GM21447 (cell line): ENCODE results near the gene RBM20.

Experiments
- ATAC-seq: cut with Tn5 transposase; IDR thresholded peaks from one replicate; pipeline ENCODE4 v1.9.1; 2021; ENCODE audit not compliant: unreplicated experiment

Gene RBM20

DNA sequence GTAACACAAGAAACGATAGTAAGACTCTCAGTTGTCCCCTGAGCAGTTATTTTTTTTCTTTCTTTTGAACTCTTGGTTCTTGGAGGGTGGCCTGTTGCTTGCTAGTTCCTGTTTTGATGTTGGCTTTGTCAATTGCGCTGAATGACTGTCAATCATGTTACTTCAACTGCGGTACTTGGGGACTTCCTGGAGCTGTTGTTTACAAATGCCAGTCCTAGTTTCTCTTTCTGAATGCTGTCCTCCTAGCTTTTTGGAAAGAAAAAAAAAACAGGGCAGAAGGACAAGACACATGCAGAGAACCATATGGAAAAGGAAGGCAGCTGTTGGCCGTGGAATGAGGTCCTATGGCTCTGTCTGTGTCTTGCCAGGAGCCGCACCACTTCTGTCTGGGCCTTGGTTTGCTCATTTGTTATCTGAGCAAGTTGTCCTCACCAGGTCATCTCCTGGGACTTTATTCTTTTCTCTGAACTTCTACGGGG lies 220.6 kb downstream of the RBM20 start:
- peak; percentile 56 for ATAC-seq

DNA sequence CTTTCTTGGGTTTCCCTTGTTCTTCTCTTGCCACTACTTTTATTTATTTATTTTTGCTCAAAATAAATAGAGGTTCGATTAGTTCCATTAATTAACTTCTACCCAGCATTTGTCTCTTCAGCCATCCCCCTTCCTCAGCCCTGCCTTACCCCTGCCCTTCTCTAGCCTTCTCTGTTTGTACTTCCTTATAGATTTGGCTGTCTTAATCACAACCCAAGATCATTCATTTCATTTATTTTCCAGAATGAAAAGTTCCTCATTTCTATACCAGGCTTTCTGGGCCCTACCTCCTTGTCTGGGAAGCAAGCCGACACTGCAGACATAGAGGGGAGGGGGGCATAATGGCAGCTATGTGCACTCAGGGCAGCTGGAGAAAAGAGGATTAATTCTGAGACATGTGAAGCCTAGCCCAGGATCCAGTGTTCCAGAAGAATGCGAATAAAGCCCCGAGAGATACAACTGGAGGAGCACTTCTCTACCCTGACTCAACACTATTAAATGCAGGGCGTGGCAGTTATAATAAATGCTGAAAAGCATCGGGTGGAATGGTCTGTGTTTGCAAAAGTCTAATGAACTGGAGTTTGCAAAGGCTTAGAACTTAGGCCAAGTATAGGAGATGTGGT lies 221.2 kb downstream of the RBM20 start:
- no peak for ATAC-seq

DNA sequence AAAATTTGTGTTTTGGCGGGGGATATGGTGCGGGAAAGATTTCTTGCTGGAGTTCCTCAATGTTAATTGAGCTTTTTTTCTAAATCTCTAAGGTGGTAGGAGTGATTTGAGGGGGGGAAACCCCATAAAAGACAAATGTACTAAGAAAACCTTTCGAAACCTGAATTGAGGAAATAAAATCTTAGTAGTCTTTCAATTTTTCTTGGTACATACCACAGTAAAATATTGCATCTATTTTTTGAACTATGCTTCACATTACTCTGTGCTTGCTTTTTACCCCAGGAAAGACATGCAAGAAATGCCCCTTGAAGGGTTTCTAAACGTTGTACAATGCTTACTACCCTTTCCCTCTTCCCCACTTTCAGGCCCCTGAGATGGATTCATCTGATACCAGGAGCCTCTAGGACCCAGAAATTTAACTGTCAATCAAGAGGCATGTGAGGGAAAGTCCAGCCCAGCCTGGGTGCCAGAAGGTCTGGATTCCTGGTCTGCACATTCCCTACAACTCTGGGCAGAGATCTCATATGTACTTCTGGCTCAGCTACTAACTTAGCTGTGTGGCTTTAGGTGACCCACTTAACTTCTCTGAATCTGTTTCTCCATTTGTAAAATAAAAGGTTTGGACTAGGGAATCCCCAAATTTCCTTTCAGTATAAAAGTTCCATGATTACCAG lies 221.8 kb downstream of the RBM20 start:
- no peak for ATAC-seq

DNA sequence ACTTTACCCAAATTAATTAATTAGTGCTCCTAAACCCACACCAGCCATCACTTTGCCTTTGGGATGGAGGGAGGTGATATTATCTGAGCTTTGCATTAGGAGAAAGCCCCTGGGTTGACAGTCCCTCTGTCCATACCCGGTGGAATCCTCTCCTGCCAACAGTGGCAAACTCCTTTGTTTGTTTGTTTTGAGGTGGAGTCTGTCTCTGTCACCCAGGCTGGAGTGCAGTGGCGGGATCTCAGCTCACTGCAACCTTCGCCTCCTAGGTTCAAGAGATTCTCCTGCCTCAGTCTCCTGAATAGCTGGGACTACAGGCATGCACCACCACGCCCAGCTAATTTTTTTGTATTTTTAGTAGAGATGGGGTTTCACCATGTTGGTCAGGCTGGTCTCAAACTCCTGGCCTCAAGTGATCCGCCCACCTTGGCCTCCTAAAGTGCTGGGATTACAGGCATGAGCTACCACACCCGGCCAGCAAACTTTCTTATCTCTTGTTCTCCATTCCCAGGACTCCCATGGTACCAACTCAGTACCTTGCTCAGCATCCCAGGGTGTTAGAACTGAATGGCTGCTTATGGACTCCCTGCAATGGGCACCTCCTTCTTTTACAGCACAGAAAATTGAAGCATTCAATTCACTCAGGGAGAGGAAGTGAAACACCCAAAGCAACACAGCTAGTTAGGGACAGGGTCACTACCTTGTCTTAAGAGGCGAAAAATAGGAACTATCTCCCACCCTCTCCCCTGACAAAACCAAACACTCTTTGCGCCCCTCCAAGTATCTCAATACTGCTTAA lies 223.1 kb downstream of the RBM20 start:
- ATAC-seq, result peak; percentile 30

DNA sequence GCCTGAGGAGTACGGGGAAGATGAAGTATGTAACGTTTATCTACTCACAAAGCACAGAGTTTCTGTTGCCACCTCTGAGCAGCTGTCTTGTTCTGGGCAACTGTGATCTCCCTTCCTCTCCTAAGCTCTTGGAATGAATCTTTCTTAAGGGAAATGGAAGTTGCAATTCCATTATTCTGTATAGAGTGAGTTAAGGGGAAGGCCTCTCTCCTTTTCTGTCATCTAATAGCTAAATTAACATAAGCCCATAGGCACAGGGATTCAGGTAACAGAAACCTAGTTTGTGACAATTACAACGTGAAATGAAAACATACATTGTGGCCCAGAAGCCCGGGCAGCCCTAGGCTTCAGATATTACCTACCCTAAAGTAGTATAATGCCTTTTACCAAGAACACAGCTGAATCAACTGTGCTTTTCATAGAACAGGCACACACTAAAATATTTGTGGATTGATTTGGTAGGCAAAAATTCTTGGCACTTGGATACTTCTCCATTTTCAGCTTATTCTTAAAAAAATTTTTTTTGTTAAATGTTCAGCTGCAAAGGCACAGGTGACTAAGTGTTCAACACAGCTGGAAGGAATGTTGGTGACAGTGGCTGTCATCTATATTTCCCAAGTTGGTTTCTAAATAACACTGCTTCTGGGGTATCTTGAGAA lies 223.8 kb downstream of the RBM20 start:
- no peak for ATAC-seq

DNA sequence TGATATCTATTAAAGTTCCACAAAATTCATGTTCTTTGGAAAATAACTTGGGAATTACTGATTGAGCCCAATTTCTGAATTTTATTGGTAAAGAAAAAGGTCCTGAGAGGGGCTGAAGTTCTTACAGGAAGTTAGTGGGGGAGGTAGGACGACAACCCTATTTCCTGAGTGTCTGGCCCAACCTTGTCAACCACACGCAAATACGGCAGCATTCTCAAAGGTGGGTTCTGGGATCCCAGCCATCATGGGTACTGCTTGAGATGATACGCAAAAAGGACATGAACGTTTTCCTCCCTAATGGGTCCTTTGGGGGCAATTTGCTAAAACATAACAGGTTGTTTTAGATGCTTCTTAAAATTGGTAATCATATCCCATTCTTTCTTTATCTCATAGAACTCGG lies 224.8 kb downstream of the RBM20 start:
- ATAC-seq, result no peak

DNA sequence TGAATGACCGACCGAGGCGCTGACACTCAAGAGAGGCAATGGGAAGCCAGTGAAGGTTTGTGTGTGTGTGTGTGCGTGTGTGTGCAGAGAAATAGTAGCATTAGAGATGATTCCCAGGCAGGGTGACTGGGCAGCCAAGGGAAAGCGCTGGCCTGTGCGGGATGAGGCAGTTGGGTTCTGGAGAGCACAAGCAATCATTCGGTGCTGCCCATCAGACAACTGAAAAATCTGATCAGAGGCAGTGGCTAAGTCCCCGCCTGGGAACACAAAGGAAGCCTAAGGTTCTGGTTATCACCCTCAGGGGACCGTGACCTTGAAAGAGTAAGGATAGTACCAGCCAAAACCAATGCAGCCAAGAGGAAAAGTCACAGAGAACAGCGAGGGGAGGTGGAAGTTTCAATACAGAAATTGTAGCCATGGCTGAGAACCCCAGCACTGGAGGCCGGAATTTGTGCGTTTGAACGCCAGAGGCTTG lies 226.7 kb downstream of the RBM20 start:
- ATAC-seq, result no peak

DNA sequence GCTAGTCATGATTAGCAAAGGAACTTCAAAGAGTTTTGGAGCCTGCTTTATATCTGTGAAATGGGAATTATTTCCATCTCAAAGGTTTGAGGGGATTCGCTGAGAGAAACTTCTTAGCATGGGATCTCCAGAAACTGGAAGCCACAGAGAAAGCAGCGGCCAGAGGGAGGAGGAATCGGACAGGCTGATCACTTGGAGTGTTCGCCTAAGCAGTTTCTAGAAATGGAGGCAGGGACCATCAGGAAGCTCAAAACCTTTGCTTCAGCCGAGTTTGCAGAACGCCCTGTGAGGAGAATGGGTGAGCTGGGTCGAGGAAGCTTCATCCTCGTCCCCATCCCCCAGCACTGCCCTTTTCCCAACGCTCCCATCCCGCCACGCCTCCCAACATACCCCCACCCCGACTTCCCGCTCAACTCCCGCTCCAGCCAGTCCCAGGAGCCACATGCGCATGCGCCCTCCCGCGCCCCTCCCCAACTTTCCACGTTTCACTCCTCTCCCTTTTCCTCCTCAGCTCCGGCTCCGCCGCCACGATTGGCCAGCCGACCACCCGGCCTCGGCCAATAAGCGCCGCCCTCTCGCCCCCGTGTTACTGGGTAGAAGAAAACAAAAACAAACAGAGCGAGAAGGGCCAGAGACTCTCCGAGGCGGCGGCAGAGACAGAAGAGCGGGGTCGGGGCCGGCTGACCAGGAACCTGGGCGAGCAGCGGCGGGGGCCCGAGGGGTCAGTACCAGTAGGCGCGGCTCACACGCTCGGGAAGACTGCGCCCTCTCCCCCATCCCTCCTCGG lies 227.4 kb downstream of the RBM20 start, which contains the start of gene PDCD4:
Gene PDCD4 (plus strand): TSS at position 631 of the 787 bp plus-strand sequence. CDS start 4,100 bp downstream, outside the sequence.
- peak; percentile 68 for ATAC-seq

DNA sequence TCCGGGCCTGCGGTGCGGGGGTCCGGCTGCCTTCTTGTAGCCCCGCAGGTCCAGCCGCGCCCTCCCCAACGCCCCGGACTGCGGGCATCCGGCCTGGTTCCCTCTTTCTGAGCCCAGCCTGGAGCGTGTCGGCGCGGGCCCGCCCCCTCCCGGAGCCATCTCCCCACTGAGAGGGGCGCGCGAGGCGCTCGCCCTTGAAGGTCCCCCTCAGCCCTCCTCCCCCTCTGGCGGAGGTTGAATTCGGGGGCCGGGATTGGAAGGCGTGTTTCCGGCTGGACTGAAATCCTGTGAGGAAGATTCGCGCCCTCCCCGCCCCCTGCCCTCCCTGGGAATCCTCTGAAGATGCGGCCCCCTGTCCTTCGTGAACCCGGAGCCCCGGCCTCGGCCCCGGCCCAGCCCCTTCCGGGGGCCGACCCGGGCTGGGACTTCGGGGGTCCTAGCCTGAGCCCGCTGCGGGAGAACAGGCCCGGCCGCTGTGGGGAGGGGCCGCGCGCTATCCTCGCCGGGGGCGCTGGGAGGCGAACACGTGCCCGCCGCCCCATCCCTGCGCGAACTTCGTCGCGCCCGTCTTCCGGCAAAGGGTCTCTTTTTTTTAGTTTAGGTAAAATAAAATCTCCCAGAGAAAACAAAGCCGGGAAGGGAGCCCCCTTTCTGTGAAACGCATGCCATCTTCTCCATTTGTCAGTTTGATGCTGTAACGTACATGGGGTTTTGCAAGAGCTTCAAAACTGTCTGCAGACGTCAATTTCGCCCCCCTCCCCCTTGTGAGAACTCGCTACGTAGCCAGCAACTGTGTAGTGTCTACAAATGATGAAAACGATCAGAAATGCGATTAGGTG lies 228.2 kb downstream of the RBM20 start:
- ATAC-seq, result peak; percentile 44

DNA sequence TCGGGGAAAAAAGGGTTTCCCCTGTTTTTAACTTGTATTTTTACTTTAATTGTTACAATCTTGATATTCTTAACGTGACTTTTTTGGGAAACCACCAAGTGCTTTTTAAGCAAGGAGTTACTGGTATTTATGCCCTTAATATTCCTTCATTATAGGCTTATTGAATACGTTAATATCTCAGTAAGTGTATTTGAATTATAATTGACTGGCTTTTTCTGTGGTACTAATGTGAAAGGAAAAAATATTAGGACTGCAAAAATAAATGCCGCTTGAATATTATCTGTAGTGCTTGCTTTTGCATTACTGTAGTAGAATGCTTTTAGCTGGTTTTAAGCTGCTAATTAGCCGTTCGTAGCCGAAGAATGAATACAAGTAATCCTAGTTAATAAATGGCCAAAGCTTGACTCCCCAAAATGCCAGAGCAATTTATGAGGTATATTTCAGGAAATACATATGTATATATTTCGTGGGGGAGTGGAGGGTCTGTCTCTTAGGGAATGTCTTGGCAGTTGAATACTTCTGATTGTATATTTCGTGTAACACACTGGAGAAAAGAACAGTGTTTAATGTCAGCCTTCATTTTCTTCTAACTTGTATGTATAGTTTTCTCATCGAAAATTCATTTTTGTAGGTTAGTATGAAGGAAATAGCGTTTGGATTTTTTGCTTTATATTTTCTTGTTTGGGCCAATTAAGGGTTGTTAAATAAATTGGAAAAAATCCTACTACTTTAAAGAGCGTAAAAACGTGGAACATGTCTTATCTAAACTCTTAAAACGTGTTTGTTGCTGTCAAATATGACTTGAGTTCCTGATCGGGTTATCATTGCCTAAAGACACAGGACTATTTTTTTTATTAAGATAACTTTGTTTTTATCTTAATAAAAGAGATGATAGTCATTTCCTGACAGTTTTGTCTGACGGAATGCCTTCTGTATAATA lies 229.1 kb downstream of the RBM20 start:
- no peak for ATAC-seq

DNA sequence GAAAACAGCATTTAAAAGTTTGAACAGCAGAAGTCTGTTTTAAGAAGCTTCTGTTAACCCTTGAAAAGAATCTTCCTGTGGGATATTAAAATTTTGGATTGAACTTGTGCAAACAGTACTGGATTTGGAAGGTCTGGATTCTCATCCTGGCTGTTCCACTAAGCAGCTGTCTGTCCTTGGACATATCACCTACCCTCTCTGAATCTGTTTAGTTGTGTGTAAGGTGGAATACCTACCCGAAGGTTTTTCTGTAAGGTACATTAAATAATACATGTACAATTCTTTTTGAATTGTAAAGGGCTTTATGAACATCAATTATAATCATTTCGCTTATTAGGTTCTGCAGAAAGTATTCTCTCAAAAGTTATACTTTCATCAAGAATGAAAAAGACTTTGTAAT lies 229.8 kb downstream of the RBM20 start:
- no peak for ATAC-seq

DNA sequence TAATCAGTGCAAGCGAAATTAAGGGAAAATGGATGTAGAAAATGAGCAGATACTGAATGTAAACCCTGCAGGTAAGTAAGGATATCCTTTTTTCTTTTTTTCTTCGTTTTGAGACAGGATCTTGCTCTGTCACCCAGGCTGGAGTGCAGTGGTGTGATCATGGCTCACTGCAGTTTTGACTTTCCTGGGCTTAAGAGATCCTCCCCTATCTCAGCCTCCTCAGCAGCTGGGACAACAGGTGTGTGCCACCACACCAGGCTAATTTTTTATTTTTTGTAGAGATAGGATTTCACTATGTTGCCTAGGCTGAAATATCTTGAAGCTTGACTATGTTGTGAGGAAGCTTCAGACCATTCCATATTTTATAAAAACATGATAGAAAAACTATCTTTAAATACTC lies 231.9 kb downstream of the RBM20 start:
- ATAC-seq, result no peak

DNA sequence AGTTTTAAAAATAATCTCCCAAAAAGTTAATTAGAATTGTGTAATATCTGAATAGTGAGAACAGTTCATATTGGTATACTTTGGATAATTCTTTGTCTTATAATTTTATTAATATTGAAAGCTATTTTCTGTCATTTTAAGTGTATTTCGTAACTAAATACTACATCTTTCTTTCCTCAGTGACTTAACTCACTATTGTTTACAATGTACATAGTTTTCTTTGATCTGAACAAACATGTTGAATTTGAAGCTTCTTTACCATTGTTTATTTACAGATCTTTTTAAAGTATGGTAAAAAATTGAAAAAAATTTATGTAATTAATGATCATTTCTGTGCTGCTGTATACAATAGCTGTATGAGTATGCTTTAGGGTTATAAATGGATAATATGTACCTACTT lies 232.7 kb downstream of the RBM20 start:
- ATAC-seq, result no peak

DNA sequence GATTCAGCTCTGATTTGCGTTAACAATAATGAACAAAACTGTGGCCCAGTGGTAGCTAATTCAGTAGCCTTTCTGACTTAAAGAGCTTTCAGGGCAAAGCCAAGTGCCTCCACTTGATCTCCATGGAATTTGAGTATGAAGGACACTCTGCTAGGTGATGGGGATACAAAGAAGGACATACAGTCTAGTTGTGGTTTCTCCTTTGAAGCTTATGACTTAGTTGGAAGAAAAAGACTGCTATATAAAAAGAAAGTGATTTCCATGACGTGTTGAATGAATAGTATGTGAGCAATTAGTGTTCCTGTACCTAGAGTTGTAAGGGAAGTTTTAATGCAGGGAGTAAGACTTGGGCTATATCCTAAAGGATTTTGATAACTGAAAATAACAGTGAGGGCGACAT lies 235.9 kb downstream of the RBM20 start:
- no peak for ATAC-seq

DNA sequence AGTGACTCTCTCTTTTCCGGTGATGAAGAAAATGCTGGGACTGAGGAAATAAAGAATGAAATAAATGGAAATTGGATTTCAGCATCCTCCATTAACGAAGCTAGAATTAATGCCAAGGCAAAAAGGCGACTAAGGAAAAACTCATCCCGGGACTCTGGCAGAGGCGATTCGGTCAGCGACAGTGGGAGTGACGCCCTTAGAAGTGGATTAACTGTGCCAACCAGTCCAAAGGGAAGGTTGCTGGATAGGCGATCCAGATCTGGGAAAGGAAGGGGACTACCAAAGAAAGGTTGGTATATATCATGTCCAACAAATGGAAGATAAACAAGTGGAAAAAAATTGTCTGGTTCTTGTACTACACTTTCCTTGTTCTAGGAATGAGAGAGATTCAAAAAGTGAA lies 237.1 kb downstream of the RBM20 start:
- no peak for ATAC-seq

DNA sequence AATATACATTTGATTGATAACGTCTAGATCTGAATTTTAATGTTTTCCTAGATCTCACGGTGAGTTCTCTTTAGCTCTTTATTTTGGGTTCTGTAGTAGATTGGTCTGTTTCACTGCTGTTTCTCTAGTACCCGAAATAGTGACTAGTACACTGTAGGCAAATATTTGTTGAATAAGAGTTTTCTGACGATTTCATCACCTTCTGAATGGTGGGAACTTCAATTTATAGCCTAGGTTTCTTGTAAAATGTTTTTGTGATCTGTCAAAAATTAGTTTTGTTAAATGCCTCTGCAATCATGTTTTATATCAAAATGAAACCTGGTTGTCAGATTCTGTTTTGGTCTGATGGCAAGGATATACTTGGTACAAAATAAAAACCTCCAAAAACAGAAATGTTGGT lies 237.8 kb downstream of the RBM20 start:
- ATAC-seq, result no peak

DNA sequence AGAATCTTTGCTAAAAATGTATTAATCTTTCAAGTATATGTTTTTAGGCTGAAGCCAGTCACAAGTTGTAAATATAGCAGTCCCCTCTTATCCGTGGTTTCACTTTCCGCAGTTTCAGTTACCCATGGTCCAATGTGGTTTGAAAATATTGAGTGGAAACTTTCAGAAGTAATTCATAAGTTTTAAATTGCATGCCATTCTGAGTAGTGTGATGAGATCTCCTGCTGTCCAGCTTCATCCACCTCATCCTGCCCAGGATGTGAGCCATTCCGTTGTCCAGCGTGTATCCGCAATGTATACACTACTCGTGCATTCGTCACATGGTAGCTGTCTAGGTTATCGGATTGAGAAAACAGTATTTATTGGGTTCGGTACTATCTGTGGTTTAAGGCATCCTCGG lies 239.8 kb downstream of the RBM20 start:
- ATAC-seq, result no peak

DNA sequence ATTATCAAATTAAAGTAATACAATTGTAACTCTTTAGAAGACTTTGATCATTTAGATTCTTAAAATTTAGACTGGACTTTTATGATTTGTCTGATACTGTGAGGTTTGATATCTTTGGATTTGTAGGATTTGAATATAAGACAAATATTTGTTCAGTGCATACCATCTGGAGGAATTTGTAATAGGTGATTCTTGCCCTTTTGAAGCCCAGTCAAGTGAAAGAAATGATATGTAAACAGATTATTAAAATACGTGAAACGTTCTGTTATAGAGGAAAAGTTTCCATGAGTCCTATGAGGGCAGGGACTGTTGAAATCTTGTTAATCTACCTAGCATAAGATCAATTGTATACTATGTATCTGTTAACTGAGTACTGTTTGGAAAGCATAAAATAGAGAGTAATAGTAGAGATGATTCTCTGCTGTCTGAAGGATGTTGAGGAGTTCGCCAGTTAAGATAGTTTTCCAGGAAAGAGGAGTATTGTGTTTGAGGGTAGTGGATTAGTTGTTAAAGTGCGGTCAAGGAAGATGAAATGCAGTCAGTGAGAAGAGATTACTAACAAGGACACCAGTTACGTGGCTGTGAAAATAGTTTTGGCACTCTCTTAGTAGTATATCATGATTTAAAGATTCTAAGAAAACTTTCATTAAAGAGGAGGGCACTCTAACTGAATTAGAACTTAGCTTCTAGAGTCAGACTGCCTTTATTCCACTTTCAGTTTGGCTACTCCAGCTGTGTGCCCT lies 242.0 kb downstream of the RBM20 start:
- no peak for ATAC-seq
